H1 (cell line): Measurements from ENCODE around the gene SNRPA1. TPM values are rescaled to one million over a fixed set of nuclear protein-coding genes. Genes with fewer than 3 reads are reported as not detected.

Experiments used
- CTCF ChIA-PET: fragments of 300-600 bp; sonication (Branson Sonifier 250); formaldehyde crosslinking; loops from one replicate; lab custom pipeline; 2021; ENCODE audit not compliant: partially characterized antibody; lab: Charles Lee
- POLR2A ChIA-PET: fragments of 300-600 bp; sonication (Branson Sonifier 250); formaldehyde crosslinking; loops from one replicate; lab custom pipeline; 2021; ENCODE audit warnings: inconsistent platforms; ENCODE audit not compliant: partially characterized antibody; lab: Charles Lee
- DNase-seq, 2 experiments: peaks; one replicate each; pipeline versions ENCODE4 v3.0.0 to v3.0.0-alpha.2; 2010 to 2022; ENCODE audit warnings: low spot score in 2 of 2, low read depth in 1 of 2, mixed read lengths in 1 of 2
- FAIRE-seq: peaks from 2 replicates; lab custom pipeline; 2011; peaks lifted over from hg19 to GRCh38; lab: Jason Lieb, UNC
- H2AFZ ChIP-seq: 2 replicates; pipeline ENCODE4 v1.8.1; 2012; ENCODE audit warnings: low read length, inconsistent platforms
- H2AK5ac ChIP-seq: 2 replicates; pipeline ENCODE4 v1.6.1; 2013; ENCODE audit warnings: low read depth, low read length
- H2BK120ac ChIP-seq: replicated peaks from 2 replicates; pipeline ENCODE3; 2013; ENCODE audit warnings: low read depth, low read length, inconsistent platforms
- H2BK12ac ChIP-seq: 2 replicates; pipeline ENCODE4 v1.6.1; 2013; ENCODE audit warnings: low read depth, low read length
- H2BK15ac ChIP-seq: 2 replicates; pipeline ENCODE4 v1.6.1; 2013; ENCODE audit warnings: low read length
- H2BK20ac ChIP-seq: 2 replicates; pipeline ENCODE4 v1.6.1; 2013; ENCODE audit warnings: low read length
- H2BK5ac ChIP-seq: 2 replicates; pipeline ENCODE4 v1.6.1; 2013; ENCODE audit warnings: low read depth, low read length
- H3K14ac ChIP-seq: 2 replicates; pipeline ENCODE4 v1.6.1; 2013; ENCODE audit warnings: inconsistent platforms; ENCODE audit not compliant: insufficient read length
- H3K18ac ChIP-seq: 2 replicates; pipeline ENCODE4 v1.6.1; 2013; ENCODE audit warnings: low read length; ENCODE audit errors: extremely low read depth
- H3K23ac ChIP-seq: 2 replicates; pipeline ENCODE4 v1.6.1; 2013; ENCODE audit warnings: inconsistent platforms; ENCODE audit not compliant: insufficient read length
- H3K23me2 ChIP-seq: 2 replicates; pipeline ENCODE4 v1.6.1; 2013; ENCODE audit warnings: low read depth, low read length
- H3K27ac ChIP-seq: 2 replicates; pipeline ENCODE4 v1.6.1; 2011; ENCODE audit warnings: low read depth, low read length, inconsistent platforms
- H3K27me3 ChIP-seq, 4 experiments: replicated peaks in 1 of 4; 1 replicate in 1 of 4; 2 replicates in 3 of 4; pipeline versions ENCODE4 v1.6.1 to v1.8.1; 2011 to 2013; ENCODE audit warnings: low read length in 3 of 4, mild to moderate bottlenecking in 3 of 4, inconsistent platforms in 2 of 4, mixed read lengths in 2 of 4, moderate library complexity in 1 of 4; ENCODE audit not compliant: control insufficient read depth in 3 of 4, insufficient read depth in 3 of 4; ENCODE audit errors: extremely low read depth in 1 of 4
- H3K36me3 ChIP-seq, 4 experiments: 2 replicates each; pipeline versions ENCODE4 v1.6.1 to v1.8.1; 2011 to 2013; ENCODE audit warnings: mild to moderate bottlenecking in 4 of 4, low read length in 3 of 4, moderate library complexity in 2 of 4, control low read depth in 1 of 4, inconsistent platforms in 1 of 4; ENCODE audit not compliant: insufficient read depth in 4 of 4, control insufficient read depth in 2 of 4
- H3K4ac ChIP-seq: replicated peaks from 2 replicates; pipeline ENCODE3; 2013; ENCODE audit warnings: low read length, low read depth, mixed read lengths, inconsistent platforms; ENCODE audit not compliant: insufficient read length
- H3K4me1 ChIP-seq, 4 experiments: replicated peaks in 1 of 4; 1 replicate in 1 of 4; 2 replicates in 3 of 4; pipeline versions ENCODE4 v1.6.1 to v1.8.1; 2011 to 2013; ENCODE audit warnings: low read length in 3 of 4, inconsistent platforms in 2 of 4, mixed read lengths in 1 of 4; ENCODE audit not compliant: insufficient read depth in 4 of 4, control insufficient read depth in 3 of 4
- H3K4me2 ChIP-seq, 2 experiments: 2 replicates each; pipeline versions ENCODE4 v1.6.1 to v1.8.1; 2011 to 2013; ENCODE audit warnings: low read depth in 2 of 2, low read length in 2 of 2, control low read depth in 1 of 2, inconsistent platforms in 1 of 2, mild to moderate bottlenecking in 1 of 2; ENCODE audit not compliant: insufficient read depth in 1 of 2
- H3K4me3 ChIP-seq, 4 experiments: fragments of 200-600, 300-600 bp in 1 of 4; sonication (generic), shearing (Covaris generic), sonication (Bioruptor Twin) in 1 of 4; 2 replicates each; pipeline versions ENCODE4 v1.5.1 to v1.8.1; 2011 to 2016; ENCODE audit warnings: low read length in 4 of 4, low read depth in 3 of 4, control low read depth in 2 of 4, inconsistent platforms in 2 of 4, mild to moderate bottlenecking in 2 of 4, mixed read lengths in 1 of 4, moderate library complexity in 1 of 4; ENCODE audit not compliant: insufficient read depth in 2 of 4; ENCODE audit errors: extremely low read depth in 1 of 4
- H3K56ac ChIP-seq: replicated peaks from 2 replicates; pipeline ENCODE3; 2013; ENCODE audit warnings: low read depth, mild to moderate bottlenecking, mixed read lengths, low read length, inconsistent platforms; ENCODE audit not compliant: insufficient read length
- H3K79me1 ChIP-seq: 2 replicates; pipeline ENCODE4 v1.6.1; 2013; ENCODE audit warnings: low read depth, low read length, control low read depth
- H3K79me2 ChIP-seq, 2 experiments: 2 replicates each; pipeline versions ENCODE4 v1.6.1 to v1.8.1; 2012 to 2013; ENCODE audit warnings: low read length in 2 of 2, mild to moderate bottlenecking in 2 of 2, inconsistent platforms in 1 of 2; ENCODE audit not compliant: insufficient read depth in 2 of 2, control insufficient read depth in 1 of 2
- H3K9ac ChIP-seq, 4 experiments: replicated peaks in 1 of 4; 1 replicate in 1 of 4; 2 replicates in 3 of 4; pipeline versions ENCODE4 v1.6.1 to v1.8.1; 2011 to 2013; ENCODE audit warnings: low read depth in 3 of 4, low read length in 3 of 4, control low read depth in 2 of 4, mild to moderate bottlenecking in 2 of 4, moderate library complexity in 2 of 4, inconsistent platforms in 1 of 4; ENCODE audit errors: extremely low read depth in 1 of 4
- H3K9me3 ChIP-seq, 2 experiments: 2 replicates each; pipeline versions ENCODE4 v1.6.1 to v1.8.1; 2012 to 2013; ENCODE audit warnings: mild to moderate bottlenecking in 2 of 2, moderate library complexity in 2 of 2, control low read depth in 1 of 2, inconsistent platforms in 1 of 2, low read depth in 1 of 2, low read length in 1 of 2, mixed read lengths in 1 of 2; ENCODE audit not compliant: insufficient read depth in 2 of 2
- H4K20me1 ChIP-seq, 2 experiments: replicated peaks in 1 of 2; 2 replicates each; pipeline versions ENCODE3 to v1.8.1; 2011 to 2013; ENCODE audit warnings: inconsistent platforms in 2 of 2, low read length in 2 of 2, mild to moderate bottlenecking in 1 of 2; ENCODE audit not compliant: insufficient read depth in 2 of 2, control insufficient read depth in 1 of 2
- H4K5ac ChIP-seq: 2 replicates; pipeline ENCODE4 v1.6.1; 2013; ENCODE audit warnings: low read length, low read depth, mixed read lengths, inconsistent platforms; ENCODE audit not compliant: insufficient read length
- H4K8ac ChIP-seq: 2 replicates; pipeline ENCODE4 v1.8.0; 2013; ENCODE audit warnings: mild to moderate bottlenecking, moderate library complexity, low read length, inconsistent platforms; ENCODE audit not compliant: insufficient read depth; ENCODE audit errors: extremely low read depth
- H4K91ac ChIP-seq: replicated peaks from 2 replicates; pipeline ENCODE3; 2013; ENCODE audit warnings: low read length, mixed read lengths, inconsistent platforms; ENCODE audit not compliant: insufficient read length
- ATF3 ChIP-seq: IDR thresholded peaks from 2 replicates; pipeline ENCODE4 v1.6.1; 2011; ENCODE audit warnings: low read depth, mild to moderate bottlenecking, low read length; ENCODE audit not compliant: insufficient read depth
- BACH1 ChIP-seq: IDR thresholded peaks from 2 replicates; pipeline ENCODE4 v1.6.1; 2012; ENCODE audit warnings: low read length, improper control_type of control experiment
- CBX8 ChIP-seq: fragments of 300-800, 300-1000 bp; sonication (generic); IDR thresholded peaks from 2 replicates; pipeline ENCODE4 v1.7.1; 2016; ENCODE audit warnings: low read depth, low read length, borderline replicate concordance
- CHD1 ChIP-seq: IDR thresholded peaks from 2 replicates; pipeline ENCODE4 v1.6.1; 2012; ENCODE audit warnings: low read depth, low read length, improper control_type of control experiment
- CREB1 ChIP-seq: IDR thresholded peaks from 2 replicates; pipeline ENCODE4 v1.6.1; 2012; ENCODE audit warnings: inconsistent platforms
- CTBP2 ChIP-seq: IDR thresholded peaks from 2 replicates; pipeline ENCODE4 v1.7.0; 2011; ENCODE audit warnings: borderline replicate concordance, mild to moderate bottlenecking, moderate library complexity, mixed read lengths, low read length; ENCODE audit not compliant: insufficient read depth, insufficient read length
- KDM1A ChIP-seq: fragments of 200-600, 300-600 bp; sonication (generic); IDR thresholded peaks from 2 replicates; pipeline ENCODE4 v1.7.1; 2016; ENCODE audit warnings: mild to moderate bottlenecking, low read length, borderline replicate concordance
- SIX5 ChIP-seq: IDR thresholded peaks from 2 replicates; pipeline ENCODE4 v1.6.1; 2011; ENCODE audit warnings: mild to moderate bottlenecking, low read depth, low read length
- SP2 ChIP-seq: IDR thresholded peaks from 2 replicates; pipeline ENCODE4 v1.6.1; 2012; ENCODE audit warnings: mild to moderate bottlenecking, low read length, inconsistent platforms
- SRF ChIP-seq: IDR thresholded peaks from 2 replicates; pipeline ENCODE4 v1.6.1; 2011; ENCODE audit warnings: mild to moderate bottlenecking, low read depth, low read length, moderate library complexity
- TAF1 ChIP-seq: IDR thresholded peaks from 2 replicates; pipeline ENCODE4 v1.6.1; 2011; ENCODE audit warnings: mild to moderate bottlenecking, low read depth, low read length
- WGBS, 2 experiments: shearing (Covaris generic) in 1 of 2; methylation state at CpG; one replicate each; pipeline versions ENCODE4 v1.1.6 to v1.1.7; 2013 to 2015; ENCODE audit warnings: low lambda C conversion rate in 2 of 2, mixed read lengths in 2 of 2, inconsistent platforms in 1 of 2, low coverage in 1 of 2, missing lambda C conversion rate in 1 of 2; ENCODE audit not compliant: insufficient replicate concordance in 2 of 2, insufficient coverage in 1 of 2, insufficient read length in 1 of 2; ENCODE audit errors: extremely low coverage in 1 of 2, missing lambda C conversion rate in 1 of 2; 5-methylcytosine and 5-hydroxymethylcytosine counted together
- polyA plus RNA-seq, 7 experiments: library from polyadenylated mRNA; depleted of rRNA in 3 of 7; stranded (reverse) in 5 of 7; unstranded in 2 of 7; fragments of >200 nt in 5 of 7; fragments of 200-250 nt in 2 of 7; gene quantifications; 1 replicate in 5 of 7; 2 replicates in 1 of 7; 4 replicates in 1 of 7; pipeline versions ENCODE4 v1.2.1 to v1.2.3, GENCODE V29; 2011 to 2013; ENCODE audit warnings: missing spikeins in 2 of 7, mixed read lengths in 2 of 7
- total RNA-seq: library from RNA; stranded (reverse); fragmentation: NEBNext Ultra II Directional; extraction: Animal tissue kit (Norgen Biotek cat#: 25700); gene quantifications from 2 replicates; pipeline ENCODE4 v1.2.1, GENCODE V29; 2021

SNRPA1 gene
- total and polyA plus RNA-seq, 2 of the 8 experiments (the other 6 are each of a cell fraction or from before 2014, with no cell fraction given): 140 to 221 TPM

GRCh38 chr15:101280007-101280406 is 15.0 kb downstream of the SNRPA1 start:
- Histone ChIP-seq H2BK15ac (no peak overlapping the region), H4K5ac (no peak overlapping the region), H3K79me1 (no peaks in the 10 kb centered on the region; the same call in 1 of the 2 replicates), H3K36me3 (peaks cover 20 to 47% (median 34%) of the 10 kb centered on the region in 4 experiments), H4K20me1 (peaks cover 0 to 6% of the 10 kb centered on the region in 2 experiments), H3K9me3 (no peaks in the 10 kb centered on the region), H3K14ac (no peak overlapping the region), H2BK20ac (no peak overlapping the region), H2BK5ac (no peak overlapping the region), H2AFZ (no peak overlapping the region), H3K4ac (no peak overlapping the region), H3K56ac (no peak overlapping the region), H3K27ac (no peak overlapping the region), H3K9ac (no peak overlapping the region), H3K4me3 (no peak overlapping the region), H3K79me2 (peaks cover 0 to 17% of the 10 kb centered on the region in 2 experiments; a peak in 3 of 4 replicates), H3K23ac (no peak overlapping the region), H3K23me2 (peaks cover 8% of the 10 kb centered on the region), H2BK120ac (no peak overlapping the region), H2BK12ac (no peak overlapping the region), H2AK5ac (no peak overlapping the region), H4K91ac (no peak overlapping the region), H4K8ac (no peak overlapping the region), H3K18ac (no peak overlapping the region), H3K27me3 (no peaks in the 10 kb centered on the region), H3K4me2 (no peak overlapping the region), H3K4me1 (peaks cover 0 to 3% (median 1%) of the 10 kb centered on the region in 4 experiments; a peak in 3 of 7 replicates)
- ChIA-PET CTCF (interaction anchor here (1.0 to 3.2 kb wide), 3 partner anchors 8 to 367 kb away, joined by 4 to 21 read pairs (median 4); no protein-coding TSS in a partner anchor), POLR2A (interaction anchor here (0.9 to 1.1 kb wide), 2 partner anchors 8 to 359 kb away, joined by 3 to 4 read pairs; no protein-coding TSS in a partner anchor)
- FAIRE-seq: no peak
- WGBS, 2 experiments: 90% methylated on average over 2 of the region's 2 CpGs; no CpG with 5 or more reads in 1 of the 2 experiments
- no peak for TF ChIP-seq SRF
- no peak for TF ChIP-seq ATF3
- no peak for TF ChIP-seq SP2
- no peak for TF ChIP-seq KDM1A
- TF ChIP-seq CBX8: no peak
- TF ChIP-seq BACH1: no peak
- TF ChIP-seq TAF1: no peak
- TF ChIP-seq CTBP2: no peak
- TF ChIP-seq CREB1: no peak
- no peak for TF ChIP-seq CHD1
- no peak for TF ChIP-seq SIX5
- DNase-seq: no peak
